ENCODE measurements around the gene LEAP2.

DNA sequence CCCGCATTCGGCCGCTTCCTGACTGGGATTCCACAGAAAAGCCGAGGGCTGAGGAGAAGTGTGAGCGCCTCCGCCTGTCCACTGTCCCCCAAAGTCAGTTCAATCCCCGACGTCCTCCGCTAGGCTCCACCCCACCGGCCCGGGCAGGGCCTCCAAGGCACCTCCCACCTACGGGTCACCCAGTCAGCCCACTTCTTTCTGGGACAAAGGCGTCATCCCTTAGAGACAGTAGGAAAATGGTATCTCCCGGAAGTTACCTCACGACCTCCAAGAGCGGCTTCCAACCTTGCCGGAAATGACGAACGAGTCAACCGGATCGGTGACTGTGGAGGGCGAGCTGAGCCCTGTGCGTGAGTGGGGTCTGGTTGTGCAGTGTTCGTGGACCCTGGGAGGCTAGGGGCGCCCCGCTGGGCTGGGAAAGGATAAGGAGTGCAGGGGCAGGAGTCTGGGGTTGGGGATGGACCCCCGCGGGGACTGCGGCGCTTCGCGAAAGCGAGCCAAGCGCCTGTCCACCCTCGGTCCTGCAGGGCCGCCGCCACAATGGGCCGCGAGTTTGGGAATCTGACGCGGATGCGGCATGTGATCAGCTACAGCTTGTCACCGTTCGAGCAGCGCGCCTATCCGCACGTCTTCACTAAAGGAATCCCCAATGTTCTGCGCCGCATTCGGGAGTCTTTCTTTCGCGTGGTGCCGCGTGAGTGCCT is 7.0 kb upstream of the LEAP2 start, which contains the start of the genes GDF9 and UQCRQ:
- peak; percentile 93 for TF ChIP-seq POLR2A (IDR thresholded peaks at IDR 0.05; ENCODE audit: extremely low read depth, insufficient read length)
- TF ChIP-seq, protein P1, sequence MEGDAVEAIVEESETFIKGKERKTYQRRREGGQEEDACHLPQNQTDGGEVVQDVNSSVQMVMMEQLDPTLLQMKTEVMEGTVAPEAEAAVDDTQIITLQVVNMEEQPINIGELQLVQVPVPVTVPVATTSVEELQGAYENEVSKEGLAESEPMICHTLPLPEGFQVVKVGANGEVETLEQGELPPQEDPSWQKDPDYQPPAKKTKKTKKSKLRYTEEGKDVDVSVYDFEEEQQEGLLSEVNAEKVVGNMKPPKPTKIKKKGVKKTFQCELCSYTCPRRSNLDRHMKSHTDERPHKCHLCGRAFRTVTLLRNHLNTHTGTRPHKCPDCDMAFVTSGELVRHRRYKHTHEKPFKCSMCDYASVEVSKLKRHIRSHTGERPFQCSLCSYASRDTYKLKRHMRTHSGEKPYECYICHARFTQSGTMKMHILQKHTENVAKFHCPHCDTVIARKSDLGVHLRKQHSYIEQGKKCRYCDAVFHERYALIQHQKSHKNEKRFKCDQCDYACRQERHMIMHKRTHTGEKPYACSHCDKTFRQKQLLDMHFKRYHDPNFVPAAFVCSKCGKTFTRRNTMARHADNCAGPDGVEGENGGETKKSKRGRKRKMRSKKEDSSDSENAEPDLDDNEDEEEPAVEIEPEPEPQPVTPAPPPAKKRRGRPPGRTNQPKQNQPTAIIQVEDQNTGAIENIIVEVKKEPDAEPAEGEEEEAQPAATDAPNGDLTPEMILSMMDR (IDR thresholded peaks at IDR 0.05; ENCODE audit: low read depth, low read length), result peak; percentile 23
- TF ChIP-seq, protein P2, sequence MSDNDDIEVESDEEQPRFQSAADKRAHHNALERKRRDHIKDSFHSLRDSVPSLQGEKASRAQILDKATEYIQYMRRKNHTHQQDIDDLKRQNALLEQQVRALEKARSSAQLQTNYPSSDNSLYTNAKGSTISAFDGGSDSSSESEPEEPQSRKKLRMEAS (IDR thresholded peaks at IDR 0.05; ENCODE audit: low read depth, low read length), result peak; percentile 53
